Measurements from ENCODE around the gene NPLOC4. TPM values are rescaled to one million over a fixed set of nuclear protein-coding genes. Genes with fewer than 3 reads are reported as not detected.
A peak's percentile ranks its signal among the peaks of the same experiment; 100 is the strongest.

The NPLOC4 gene
- total RNA-seq, 1 experiment from 2014 or later = 32.4 TPM

DNA sequence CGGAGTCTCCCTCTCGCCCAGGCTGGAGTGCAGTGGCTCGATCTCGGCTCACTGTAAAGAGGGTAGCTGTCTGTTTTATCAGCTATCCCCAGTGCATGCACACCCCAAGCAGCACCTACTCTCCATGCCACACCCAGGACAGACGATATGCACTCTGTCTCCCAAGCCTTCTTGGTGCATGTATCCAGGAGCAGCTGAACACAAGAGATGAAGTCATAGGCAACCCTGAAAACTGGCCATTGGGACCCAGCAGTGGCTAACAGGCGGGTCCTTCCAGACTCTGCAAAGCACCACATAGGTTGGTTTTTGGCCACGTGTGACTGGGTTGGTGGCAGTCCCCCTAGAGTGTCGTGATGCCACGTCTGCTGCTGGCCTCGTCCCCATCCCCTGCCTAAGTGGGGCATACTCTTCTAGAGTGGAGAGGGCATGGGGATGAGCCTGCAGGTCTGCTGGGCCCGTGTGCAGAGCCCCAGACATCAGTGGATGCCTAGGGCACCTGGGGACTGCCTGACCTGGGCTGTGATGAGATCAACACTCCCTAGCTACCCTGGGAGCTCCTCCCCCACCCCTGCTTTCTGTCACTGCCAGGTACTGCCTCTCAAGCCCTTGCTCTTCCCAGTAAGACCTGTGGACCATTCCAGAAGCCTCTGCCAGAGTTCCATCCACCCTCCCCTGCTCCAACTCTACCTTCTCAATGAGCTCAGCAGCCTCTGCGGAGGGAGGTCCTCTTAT, 10.1 kb upstream of the NPLOC4 start:
- H3K9ac ChIP-seq (ENCODE audit: low read length) = no peak overlapping the region
- no peaks in the 10 kb centered on the region for H3K9me2 ChIP-seq (replicated peaks; ENCODE audit: insufficient read depth, low read length)
- DNase-seq = no peak
- no peaks in the 10 kb centered on the region for H3K9me3 ChIP-seq (ENCODE audit: low read length)
- H3K27ac ChIP-seq (ENCODE audit: low read length) = no peak overlapping the region
- no peaks in the 10 kb centered on the region for H3K79me2 ChIP-seq (ENCODE audit: low read length)
- H3K4me1 ChIP-seq (ENCODE audit: low read length) = no peaks in the 10 kb centered on the region
- H3K4me2 ChIP-seq (ENCODE audit: low read depth, low read length, poor library complexity, severe bottlenecking) = no peak overlapping the region
- H3K27me3 ChIP-seq (ENCODE audit: low read length) = no peaks in the 10 kb centered on the region
- H2AFZ ChIP-seq (ENCODE audit: low read length) = no peak overlapping the region
- no peak overlapping the region for H3K4me3 ChIP-seq (ENCODE audit: low read length)
- no peaks in the 10 kb centered on the region for H4K20me1 ChIP-seq (ENCODE audit: insufficient read depth, low read depth, low read length)
- H3K36me3 ChIP-seq (ENCODE audit: insufficient read depth, low read length) = no peaks in the 10 kb centered on the region

DNA sequence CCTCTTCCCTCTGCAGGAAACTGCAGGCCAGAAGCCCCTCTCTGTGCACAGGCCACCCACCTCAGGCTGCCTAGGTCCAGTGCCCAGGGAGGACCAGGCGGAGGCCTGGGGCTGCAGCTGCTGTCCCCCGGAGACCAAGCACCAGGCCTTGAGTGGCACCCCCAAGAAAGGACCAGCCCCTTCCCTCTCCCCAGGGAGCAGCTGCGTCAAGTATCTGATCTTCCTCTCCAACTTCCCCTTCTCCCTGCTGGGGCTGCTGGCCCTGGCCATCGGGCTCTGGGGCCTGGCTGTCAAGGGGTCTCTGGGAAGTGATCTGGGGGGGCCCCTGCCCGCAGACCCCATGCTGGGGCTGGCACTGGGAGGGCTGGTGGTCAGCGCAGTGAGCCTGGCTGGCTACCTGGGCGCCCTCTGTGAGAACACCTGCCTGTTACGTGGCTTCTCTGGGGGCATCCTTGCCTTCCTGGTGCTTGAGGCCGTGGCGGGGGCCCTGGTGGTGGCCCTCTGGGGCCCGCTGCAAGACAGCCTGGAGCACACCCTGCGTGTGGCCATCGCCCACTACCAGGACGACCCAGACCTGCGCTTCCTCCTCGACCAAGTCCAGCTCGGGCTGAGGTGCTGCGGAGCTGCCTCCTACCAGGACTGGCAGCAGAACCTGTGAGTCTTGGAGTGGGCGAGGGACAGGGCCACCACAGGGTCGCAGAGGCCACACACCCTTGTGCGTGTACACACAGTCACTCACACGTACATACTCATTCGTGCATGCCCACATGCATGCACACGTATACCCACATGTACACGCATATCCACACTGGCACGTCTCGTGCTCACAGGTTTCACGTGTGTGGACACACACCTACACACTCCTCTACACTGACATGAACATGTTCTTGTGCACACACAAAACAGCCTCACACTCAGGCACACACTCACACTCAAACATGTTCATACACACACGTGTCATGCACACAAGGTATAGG, 8.4 kb upstream of the NPLOC4 start:
- Histone ChIP-seq H3K9ac (ENCODE audit: low read length) (no peak overlapping the region), H3K9me2 (replicated peaks; ENCODE audit: insufficient read depth, low read length) (no peaks in the 10 kb centered on the region), H3K79me2 (ENCODE audit: low read length) (no peaks in the 10 kb centered on the region), H3K4me3 (ENCODE audit: low read length) (no peak overlapping the region), H2AFZ (ENCODE audit: low read length) (no peak overlapping the region), H3K27me3 (ENCODE audit: low read length) (no peaks in the 10 kb centered on the region), H4K20me1 (ENCODE audit: insufficient read depth, low read depth, low read length) (no peaks in the 10 kb centered on the region), H3K4me2 (ENCODE audit: low read depth, low read length, poor library complexity, severe bottlenecking) (no peak overlapping the region), H3K27ac (ENCODE audit: low read length) (no peak overlapping the region), H3K36me3 (ENCODE audit: insufficient read depth, low read length) (no peaks in the 10 kb centered on the region), H3K9me3 (ENCODE audit: low read length) (no peaks in the 10 kb centered on the region), H3K4me1 (ENCODE audit: low read length) (no peaks in the 10 kb centered on the region)
- no peak for DNase-seq

DNA sequence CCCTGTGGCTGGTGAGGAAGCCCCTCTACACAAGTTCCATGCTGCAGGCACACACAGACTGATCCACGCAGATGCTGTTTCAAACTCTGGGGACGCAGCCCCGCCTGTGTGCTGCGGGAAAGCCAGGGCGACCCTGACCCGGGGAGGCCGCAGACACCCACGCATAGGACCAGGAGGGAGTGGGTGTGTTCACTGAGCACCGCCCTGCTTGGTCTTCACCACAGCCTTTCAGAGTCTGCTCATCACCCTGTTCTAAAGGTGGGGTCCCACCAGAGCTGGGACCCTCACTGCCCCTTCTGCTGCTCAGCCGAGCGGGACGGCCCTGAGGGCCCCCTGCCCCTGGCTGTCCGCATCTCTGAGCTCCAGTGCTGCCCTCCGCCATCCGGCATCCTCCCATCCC, 7.6 kb upstream of the NPLOC4 start:
- H3K27me3 ChIP-seq (ENCODE audit: low read length) = no peaks in the 10 kb centered on the region
- no peak overlapping the region for H2AFZ ChIP-seq (ENCODE audit: low read length)
- H3K4me1 ChIP-seq (ENCODE audit: low read length) = no peaks in the 10 kb centered on the region
- H3K36me3 ChIP-seq (ENCODE audit: insufficient read depth, low read length) = no peaks in the 10 kb centered on the region
- no peak overlapping the region for H3K27ac ChIP-seq (ENCODE audit: low read length)
- no peak overlapping the region for H3K4me3 ChIP-seq (ENCODE audit: low read length)
- H3K9me2 ChIP-seq (replicated peaks; ENCODE audit: insufficient read depth, low read length) = no peaks in the 10 kb centered on the region
- DNase-seq = no peak
- no peaks in the 10 kb centered on the region for H3K79me2 ChIP-seq (ENCODE audit: low read length)
- H3K9me3 ChIP-seq (ENCODE audit: low read length) = no peaks in the 10 kb centered on the region
- H3K4me2 ChIP-seq (ENCODE audit: low read depth, low read length, poor library complexity, severe bottlenecking) = no peak overlapping the region
- H4K20me1 ChIP-seq (ENCODE audit: insufficient read depth, low read depth, low read length) = no peaks in the 10 kb centered on the region
- no peak overlapping the region for H3K9ac ChIP-seq (ENCODE audit: low read length)

DNA sequence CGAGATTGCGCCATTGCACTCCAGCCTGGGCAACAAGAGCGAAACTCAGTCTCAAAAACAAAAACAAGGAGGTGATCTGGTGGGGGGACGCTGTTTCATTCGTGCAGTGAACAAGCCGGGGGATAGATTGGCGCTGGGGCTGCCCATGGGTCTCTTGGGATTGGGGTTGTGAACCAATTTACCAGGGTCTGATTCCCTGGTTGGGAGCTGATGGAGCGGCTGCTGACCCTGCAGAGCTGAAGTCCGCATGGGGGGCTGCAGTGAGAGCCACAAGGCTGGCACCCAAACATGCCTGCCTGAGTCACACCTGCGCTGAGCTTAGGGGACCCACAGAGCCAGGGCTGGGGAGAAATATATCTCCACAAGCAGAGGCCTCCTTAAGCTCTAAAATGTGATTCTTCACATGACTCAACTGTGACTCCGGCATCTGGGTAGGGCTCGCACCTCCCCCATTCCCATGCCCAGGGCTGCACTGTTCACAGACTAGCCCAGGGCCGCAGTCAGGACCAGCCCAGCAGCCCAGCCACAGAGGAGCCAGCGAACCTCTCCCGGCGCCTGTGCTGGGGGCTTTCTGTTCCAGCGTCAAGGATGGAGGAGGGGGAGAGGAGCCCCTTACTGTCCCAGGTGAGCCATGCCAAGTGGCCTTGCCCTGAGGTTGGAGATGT, 5.0 kb upstream of the NPLOC4 start:
- no peak overlapping the region for H3K4me2 ChIP-seq (ENCODE audit: low read depth, low read length, poor library complexity, severe bottlenecking)
- DNase-seq = no peak

DNA sequence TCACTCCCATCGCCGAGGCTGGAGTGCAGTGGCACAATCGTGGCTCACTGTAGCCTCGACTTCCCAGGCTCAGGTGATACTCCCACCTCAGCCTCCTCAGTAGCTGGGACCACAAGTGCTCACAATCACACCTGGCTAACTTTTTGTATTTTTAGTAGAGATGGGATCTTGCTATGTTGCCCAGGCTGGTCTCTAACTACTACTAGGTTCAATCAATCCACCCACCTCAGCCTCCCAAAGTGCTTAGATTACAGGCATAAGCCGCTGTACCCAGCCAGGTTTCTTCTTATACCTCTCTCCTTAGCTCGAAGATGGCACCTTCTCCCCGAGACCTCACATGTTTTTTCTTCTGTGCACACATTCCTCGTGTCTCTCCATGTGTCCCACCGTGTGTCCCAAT, 3.1 kb upstream of the NPLOC4 start:
- H4K20me1 ChIP-seq (ENCODE audit: insufficient read depth, low read depth, low read length) = peaks cover 7% of the 10 kb centered on the region; the same call in 1 of the 2 replicates
- peaks cover 17% of the 10 kb centered on the region for H3K79me2 ChIP-seq (ENCODE audit: low read length)
- H3K27me3 ChIP-seq (ENCODE audit: low read length) = no peaks in the 10 kb centered on the region
- H2AFZ ChIP-seq (ENCODE audit: low read length) = no peak overlapping the region
- H3K4me3 ChIP-seq (ENCODE audit: low read length) = no peak overlapping the region
- H3K9me2 ChIP-seq (replicated peaks; ENCODE audit: insufficient read depth, low read length) = no peaks in the 10 kb centered on the region
- no peak for DNase-seq
- peaks cover 15% of the 10 kb centered on the region for H3K4me1 ChIP-seq (ENCODE audit: low read length)
- no peaks in the 10 kb centered on the region for H3K36me3 ChIP-seq (ENCODE audit: insufficient read depth, low read length)
- H3K9me3 ChIP-seq (ENCODE audit: low read length) = no peaks in the 10 kb centered on the region
- no peak overlapping the region for H3K27ac ChIP-seq (ENCODE audit: low read length)
- H3K4me2 ChIP-seq (ENCODE audit: low read depth, low read length, poor library complexity, severe bottlenecking) = no peak overlapping the region
- no peak overlapping the region for H3K9ac ChIP-seq (ENCODE audit: low read length)

More for the DNA sequence above, 5.0 kb upstream of the NPLOC4 start:
- no peaks in the 10 kb centered on the region for H4K20me1 ChIP-seq (ENCODE audit: insufficient read depth, low read depth, low read length)
- H3K9ac ChIP-seq (ENCODE audit: low read length) = no peak overlapping the region
- H2AFZ ChIP-seq (ENCODE audit: low read length) = no peak overlapping the region
- no peaks in the 10 kb centered on the region for H3K9me3 ChIP-seq (ENCODE audit: low read length)
- no peaks in the 10 kb centered on the region for H3K9me2 ChIP-seq (replicated peaks; ENCODE audit: insufficient read depth, low read length)
- no peaks in the 10 kb centered on the region for H3K36me3 ChIP-seq (ENCODE audit: insufficient read depth, low read length)
- no peak overlapping the region for H3K4me3 ChIP-seq (ENCODE audit: low read length)
- H3K27me3 ChIP-seq (ENCODE audit: low read length) = no peaks in the 10 kb centered on the region
- H3K4me1 ChIP-seq (ENCODE audit: low read length) = peaks cover 4% of the 10 kb centered on the region; the same call in 1 of the 2 replicates
- no peaks in the 10 kb centered on the region for H3K79me2 ChIP-seq (ENCODE audit: low read length)
- no peak overlapping the region for H3K27ac ChIP-seq (ENCODE audit: low read length)

DNA sequence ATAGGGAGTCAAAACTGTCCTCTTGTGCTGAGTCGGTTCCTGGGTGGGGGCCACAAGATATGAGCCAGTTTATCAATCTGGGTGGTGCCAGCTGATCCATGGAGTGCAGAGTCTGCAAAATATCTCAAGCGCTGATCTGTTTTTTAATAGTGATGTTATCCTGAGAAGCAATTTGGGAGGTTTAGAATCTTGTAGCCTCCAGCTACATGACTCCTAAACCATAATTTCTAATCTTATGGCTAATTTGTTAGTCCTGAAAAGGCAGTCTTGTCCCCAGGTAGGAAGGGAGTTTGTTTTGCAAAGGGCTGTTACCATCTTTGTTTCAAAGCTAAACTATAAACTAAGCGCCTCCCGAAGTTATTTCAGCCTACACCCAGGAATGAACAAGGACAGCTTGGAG, 1.8 kb upstream of the NPLOC4 start:
- no peak for DNase-seq
- H3K4me3 ChIP-seq (ENCODE audit: low read length) = no peak overlapping the region
- H2AFZ ChIP-seq (ENCODE audit: low read length) = no peak overlapping the region
- H3K9ac ChIP-seq (ENCODE audit: low read length) = no peak overlapping the region
- H3K4me1 ChIP-seq (ENCODE audit: low read length) = peaks cover 15% of the 10 kb centered on the region
- H3K9me2 ChIP-seq (replicated peaks; ENCODE audit: insufficient read depth, low read length) = no peaks in the 10 kb centered on the region
- no peaks in the 10 kb centered on the region for H3K36me3 ChIP-seq (ENCODE audit: insufficient read depth, low read length)
- H3K4me2 ChIP-seq (ENCODE audit: low read depth, low read length, poor library complexity, severe bottlenecking) = no peak overlapping the region
- H3K27ac ChIP-seq (ENCODE audit: low read length) = no peak overlapping the region
- peaks cover 30% of the 10 kb centered on the region for H3K79me2 ChIP-seq (ENCODE audit: low read length)
- peaks cover 7% of the 10 kb centered on the region; the same call in 1 of the 2 replicates for H4K20me1 ChIP-seq (ENCODE audit: insufficient read depth, low read depth, low read length)
- no peaks in the 10 kb centered on the region for H3K27me3 ChIP-seq (ENCODE audit: low read length)
- no peaks in the 10 kb centered on the region for H3K9me3 ChIP-seq (ENCODE audit: low read length)

DNA sequence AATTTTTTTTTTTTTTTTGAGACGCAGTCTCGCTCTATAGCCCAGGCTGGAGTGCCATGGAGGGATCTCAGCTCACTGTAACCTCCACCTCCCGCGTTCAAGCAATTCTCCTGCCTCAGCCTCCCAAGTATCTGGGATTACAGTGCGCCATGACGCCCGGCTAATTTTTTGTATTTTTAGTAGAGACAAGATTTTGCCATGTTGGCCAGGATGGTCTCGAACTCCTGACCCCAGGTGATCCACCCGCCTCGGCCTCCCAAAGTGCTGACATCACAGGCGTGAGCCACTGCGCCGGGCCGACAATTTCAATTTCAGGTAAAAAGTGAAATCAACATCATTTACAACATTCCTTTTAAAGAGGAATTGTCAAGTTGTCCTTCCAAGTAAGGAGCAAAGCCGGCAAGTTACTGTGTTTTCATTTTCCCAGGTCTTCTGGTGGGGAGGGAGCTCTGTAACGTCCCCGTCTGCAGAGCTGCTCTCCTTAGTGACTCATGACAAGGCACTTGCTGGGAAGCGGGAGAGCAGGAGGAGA, 873 bp downstream of the NPLOC4 start:
- Histone ChIP-seq H3K27me3 (ENCODE audit: low read length) (no peaks in the 10 kb centered on the region), H3K9me2 (replicated peaks; ENCODE audit: insufficient read depth, low read length) (no peaks in the 10 kb centered on the region), H3K27ac (ENCODE audit: low read length) (peak overlapping the region; percentile 58; the same call in 1 of the 2 replicates), H3K4me2 (ENCODE audit: low read depth, low read length, poor library complexity, severe bottlenecking) (peak overlapping the region; percentile 99), H3K79me2 (ENCODE audit: low read length) (peaks cover 53% of the 10 kb centered on the region), H4K20me1 (ENCODE audit: insufficient read depth, low read depth, low read length) (peaks cover 7% of the 10 kb centered on the region; the same call in 1 of the 2 replicates), H3K9me3 (ENCODE audit: low read length) (no peaks in the 10 kb centered on the region), H2AFZ (ENCODE audit: low read length) (no peak overlapping the region), H3K9ac (ENCODE audit: low read length) (peak overlapping the region; percentile 99), H3K36me3 (ENCODE audit: insufficient read depth, low read length) (no peaks in the 10 kb centered on the region; the same call in 1 of the 2 replicates), H3K4me3 (ENCODE audit: low read length) (peak overlapping the region; percentile 100), H3K4me1 (ENCODE audit: low read length) (peaks cover 15% of the 10 kb centered on the region)
- DNase-seq = no peak
